GM12872 (cell line): Measurements from ENCODE around the gene PKIG.

Experiments used
- TF ChIP-seq, protein P1 (sequence below): IDR thresholded peaks from 3 replicates; pipeline ENCODE4 v1.5.1; 2011; ENCODE audit warnings: low read depth, mild to moderate bottlenecking, low read length, moderate library complexity; ENCODE audit not compliant: insufficient read depth

PKIG gene

DNA sequence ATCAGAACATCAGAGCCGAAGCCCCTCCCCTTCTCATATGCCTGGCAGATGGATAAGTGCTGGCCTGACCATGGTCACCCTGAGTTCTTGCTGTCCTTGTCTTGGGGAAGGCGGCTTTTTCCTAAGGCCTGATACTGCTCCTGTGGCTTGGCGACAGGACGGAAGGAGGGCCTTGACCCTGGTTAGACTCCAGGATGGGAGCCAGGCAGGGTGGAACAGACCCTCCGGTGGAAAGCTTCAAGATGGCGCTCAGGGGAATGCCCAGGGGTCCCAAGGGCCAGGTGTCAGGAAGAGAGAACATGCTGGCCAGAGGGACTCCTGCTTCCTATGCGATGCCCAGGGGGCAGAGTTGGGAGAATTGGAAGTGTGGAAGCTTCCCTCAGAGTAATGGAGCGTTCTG lies 39.6 kb downstream of the PKIG start:
- TF ChIP-seq, protein P1, sequence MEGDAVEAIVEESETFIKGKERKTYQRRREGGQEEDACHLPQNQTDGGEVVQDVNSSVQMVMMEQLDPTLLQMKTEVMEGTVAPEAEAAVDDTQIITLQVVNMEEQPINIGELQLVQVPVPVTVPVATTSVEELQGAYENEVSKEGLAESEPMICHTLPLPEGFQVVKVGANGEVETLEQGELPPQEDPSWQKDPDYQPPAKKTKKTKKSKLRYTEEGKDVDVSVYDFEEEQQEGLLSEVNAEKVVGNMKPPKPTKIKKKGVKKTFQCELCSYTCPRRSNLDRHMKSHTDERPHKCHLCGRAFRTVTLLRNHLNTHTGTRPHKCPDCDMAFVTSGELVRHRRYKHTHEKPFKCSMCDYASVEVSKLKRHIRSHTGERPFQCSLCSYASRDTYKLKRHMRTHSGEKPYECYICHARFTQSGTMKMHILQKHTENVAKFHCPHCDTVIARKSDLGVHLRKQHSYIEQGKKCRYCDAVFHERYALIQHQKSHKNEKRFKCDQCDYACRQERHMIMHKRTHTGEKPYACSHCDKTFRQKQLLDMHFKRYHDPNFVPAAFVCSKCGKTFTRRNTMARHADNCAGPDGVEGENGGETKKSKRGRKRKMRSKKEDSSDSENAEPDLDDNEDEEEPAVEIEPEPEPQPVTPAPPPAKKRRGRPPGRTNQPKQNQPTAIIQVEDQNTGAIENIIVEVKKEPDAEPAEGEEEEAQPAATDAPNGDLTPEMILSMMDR: no peak

DNA sequence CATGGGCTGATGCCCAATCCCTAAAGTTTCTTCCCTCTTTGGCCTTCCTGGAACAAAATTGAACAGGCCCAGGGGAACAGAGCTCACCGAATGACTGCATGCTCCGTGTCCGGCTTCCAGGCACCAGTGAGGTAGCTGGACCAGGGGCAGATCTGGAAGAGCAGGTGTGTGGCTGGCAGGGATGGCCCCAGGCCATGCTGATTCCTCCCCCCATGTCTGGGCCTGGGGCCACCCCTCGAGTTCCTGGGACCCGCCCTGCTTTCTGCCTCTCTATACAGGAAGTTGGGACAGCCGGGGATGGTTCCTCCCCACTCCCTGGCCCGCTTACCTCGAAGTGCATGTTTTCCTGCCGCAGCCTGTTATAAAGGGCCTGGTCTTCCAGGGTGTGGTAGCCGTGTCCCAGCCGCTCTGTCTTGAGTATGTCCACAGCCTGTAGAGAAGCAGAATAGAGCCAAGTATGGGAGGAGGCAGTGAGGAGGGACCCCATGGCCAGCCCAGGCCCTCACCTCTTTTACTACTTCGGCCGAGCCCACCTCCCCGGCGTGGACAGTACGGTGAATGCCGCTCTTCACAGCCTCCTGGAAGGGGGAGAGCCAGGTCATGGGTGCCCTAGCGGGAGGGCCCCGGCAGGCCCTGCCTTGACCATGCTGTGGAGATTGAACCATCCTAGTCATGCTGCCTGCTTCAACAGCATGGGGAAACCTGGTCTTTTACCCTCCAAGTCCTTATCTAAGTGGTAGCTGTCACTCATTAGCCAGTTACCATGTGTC lies 40.3 kb downstream of the PKIG start:
- TF ChIP-seq, protein P1: no peak

DNA sequence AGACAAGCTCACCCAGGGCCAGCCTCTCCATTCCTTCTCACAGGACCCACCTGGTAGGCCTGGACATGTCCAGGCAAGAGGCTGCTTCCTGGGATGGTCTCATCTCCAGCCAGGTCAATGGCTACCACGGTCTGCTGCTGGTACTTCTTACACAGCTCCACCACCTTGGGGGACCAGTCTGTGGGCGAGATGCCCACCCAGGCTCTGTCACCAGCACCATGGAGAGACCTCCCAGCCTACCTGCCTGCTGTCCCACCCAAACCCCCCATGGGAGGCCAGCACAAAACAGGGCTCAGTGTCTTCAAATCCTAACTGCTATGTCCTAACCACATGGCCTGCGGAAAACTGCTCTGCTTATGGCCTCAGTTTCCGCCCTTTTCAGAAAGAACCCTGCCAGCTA lies 41.8 kb downstream of the PKIG start:
- TF ChIP-seq, protein P1: no peak

DNA sequence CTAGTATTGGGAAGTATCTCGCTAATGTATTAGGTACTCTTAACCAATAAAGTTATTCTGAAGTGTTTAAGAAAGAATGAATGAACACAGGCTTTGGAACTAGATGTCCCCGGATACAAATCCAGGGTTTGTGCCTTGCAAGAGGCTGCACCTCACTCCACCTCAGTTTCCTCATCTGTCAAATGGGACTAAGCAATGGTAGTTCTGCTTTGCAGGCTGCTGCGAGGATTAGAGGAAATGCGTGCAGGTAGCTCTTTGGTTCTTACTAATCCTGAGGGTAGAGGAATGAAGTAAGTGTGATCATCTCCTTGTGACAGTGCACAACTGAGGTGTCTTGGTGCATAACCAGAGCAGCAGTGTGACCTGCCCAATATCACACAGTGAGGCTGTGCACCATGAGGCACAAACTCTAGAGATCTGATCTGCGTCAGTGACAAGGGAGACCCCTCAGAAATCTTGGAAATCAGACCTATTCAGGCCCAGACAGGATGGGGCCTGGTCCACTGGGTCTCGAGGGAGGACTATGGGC lies 42.4 kb downstream of the PKIG start:
- TF ChIP-seq, protein P1: no peak

DNA sequence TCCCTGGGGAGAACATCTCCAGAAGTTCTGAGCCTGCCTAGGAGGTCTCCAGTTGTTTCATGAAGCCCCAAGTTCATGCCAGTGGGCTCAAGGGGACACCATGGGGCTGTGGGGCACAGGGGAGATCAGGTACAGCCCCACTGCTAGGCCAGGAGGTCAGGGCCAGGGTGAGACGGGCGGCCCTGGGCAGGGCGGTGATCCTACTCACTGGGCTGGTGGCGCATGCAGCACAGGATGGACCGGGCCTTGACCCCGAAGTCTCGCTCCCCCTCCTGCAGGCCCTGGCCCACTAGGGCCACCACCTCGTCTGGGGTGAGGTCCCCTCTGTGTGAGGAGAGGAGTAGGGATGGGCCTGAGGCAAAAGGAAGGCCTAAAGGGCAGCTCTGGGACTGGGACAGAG lies 43.0 kb downstream of the PKIG start:
- TF ChIP-seq, protein P1: no peak

DNA sequence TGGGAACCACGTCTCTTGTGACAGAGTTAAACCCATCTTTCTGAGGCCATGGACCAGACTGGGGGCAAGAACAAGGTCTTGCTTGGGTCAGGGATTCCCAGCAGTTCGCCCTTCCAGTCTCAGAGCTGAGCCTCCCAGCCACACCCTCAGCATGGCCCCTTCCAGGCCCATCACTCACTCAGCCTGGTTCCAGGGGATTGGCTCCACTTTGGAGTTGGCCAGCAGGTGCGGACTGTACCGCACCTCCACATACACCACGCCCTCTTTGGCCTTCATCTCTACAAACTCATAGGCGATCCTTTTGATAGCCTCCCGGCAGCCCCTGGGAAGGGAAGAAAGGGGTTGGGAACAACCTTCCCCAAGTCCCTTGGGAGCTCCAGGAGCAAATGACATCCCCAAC lies 43.9 kb downstream of the PKIG start:
- TF ChIP-seq, protein P1: no peak

DNA sequence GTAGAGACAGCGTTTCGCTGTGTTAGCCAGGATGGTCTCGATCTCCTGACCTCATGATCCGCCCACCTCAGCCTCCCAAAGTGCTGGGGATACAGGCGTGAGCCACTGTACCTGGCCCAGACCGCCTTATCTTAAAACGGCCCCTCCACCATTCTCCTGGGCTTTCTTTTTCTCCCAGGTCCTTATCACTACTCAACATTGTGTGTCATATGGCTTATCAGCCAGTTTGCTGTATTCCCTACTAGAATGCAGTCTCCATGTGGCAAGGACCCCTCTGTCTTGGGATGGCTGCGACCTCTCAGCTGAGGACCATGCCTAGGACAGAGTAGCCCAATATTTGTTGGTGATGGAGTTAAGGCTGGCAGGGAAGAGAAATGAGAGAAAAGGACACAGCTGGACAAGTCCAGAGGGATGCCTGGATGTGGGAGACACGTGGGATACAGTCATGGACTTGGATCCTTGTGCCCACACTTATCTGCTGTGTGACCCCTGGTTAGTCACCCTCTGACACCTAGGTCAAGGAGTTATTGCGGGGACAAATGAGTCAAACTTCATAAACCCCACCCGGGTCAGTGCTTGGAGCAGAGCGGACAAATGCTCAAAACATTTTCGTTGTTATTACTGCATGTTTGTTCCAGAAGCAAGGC lies 45.1 kb downstream of the PKIG start:
- TF ChIP-seq, protein P1: no peak
